ENCODE data around the gene SLCO4C1. TPM values are rescaled to one million over a fixed set of nuclear protein-coding genes. Genes with fewer than 3 reads are reported as not detected.

Gene SLCO4C1
- total RNA-seq, 1 donor: 2.5 TPM

- no peaks in the 10 kb centered on the region for H3K36me3 ChIP-seq (ENCODE audit: insufficient read depth, low read length)
- no peaks in the 10 kb centered on the region for H3K9me3 ChIP-seq (ENCODE audit: low read depth, low read length)
- H3K4me1 ChIP-seq (ENCODE audit: insufficient read depth, low read length): no peaks in the 10 kb centered on the region
- no peak overlapping the region for H2AFZ ChIP-seq (ENCODE audit: low read length)
- H3K27me3 ChIP-seq (ENCODE audit: insufficient read depth, low read length): no peaks in the 10 kb centered on the region
- TF ChIP-seq CTCF (IDR thresholded peaks at IDR 0.05; ENCODE audit: extremely low read depth, low read depth, low read length): no peak
- H3K4me3 ChIP-seq (ENCODE audit: insufficient read depth, low read length): no peak overlapping the region
- no peaks in the 10 kb centered on the region for H4K20me1 ChIP-seq (ENCODE audit: insufficient read depth, low read length)
- H3K79me2 ChIP-seq (ENCODE audit: insufficient read depth, low read length): no peaks in the 10 kb centered on the region
- H3K4me2 ChIP-seq (ENCODE audit: insufficient read depth, low read length): no peak overlapping the region
- no peak for DNase-seq (ENCODE audit: insufficient read length, low spot score, missing footprints)
- no peak overlapping the region for H3K27ac ChIP-seq (ENCODE audit: low read depth, low read length)
These were observed 11.1 kb upstream of the SLCO4C1 start for GRCh38 chr5:102307232-102307631.

GRCh38 chr5:102306121-102306520 lies 10.0 kb upstream of the SLCO4C1 start:
- Histone ChIP-seq H2AFZ (ENCODE audit: low read length) (no peak overlapping the region), H3K36me3 (ENCODE audit: insufficient read depth, low read length) (no peaks in the 10 kb centered on the region), H3K9me3 (ENCODE audit: low read depth, low read length) (no peaks in the 10 kb centered on the region), H3K27ac (ENCODE audit: low read depth, low read length) (no peak overlapping the region), H4K20me1 (ENCODE audit: insufficient read depth, low read length) (no peaks in the 10 kb centered on the region), H3K79me2 (ENCODE audit: insufficient read depth, low read length) (no peaks in the 10 kb centered on the region), H3K27me3 (ENCODE audit: insufficient read depth, low read length) (no peaks in the 10 kb centered on the region), H3K4me3 (ENCODE audit: insufficient read depth, low read length) (no peak overlapping the region), H3K4me1 (ENCODE audit: insufficient read depth, low read length) (no peaks in the 10 kb centered on the region), H3K4me2 (ENCODE audit: insufficient read depth, low read length) (no peak overlapping the region)
- DNase-seq (ENCODE audit: insufficient read length, low spot score, missing footprints): no peak
- TF ChIP-seq CTCF (IDR thresholded peaks at IDR 0.05; ENCODE audit: extremely low read depth, low read depth, low read length): no peak

GRCh38 chr5:102295534-102296177 lies 428 bp downstream of the SLCO4C1 start:
- H3K4me2 ChIP-seq (ENCODE audit: insufficient read depth, low read length): peak overlapping the region; percentile 68
- H2AFZ ChIP-seq (ENCODE audit: low read length): peak overlapping the region; percentile 74
- H3K4me1 ChIP-seq (ENCODE audit: insufficient read depth, low read length): no peaks in the 10 kb centered on the region
- no peaks in the 10 kb centered on the region for H4K20me1 ChIP-seq (ENCODE audit: insufficient read depth, low read length)
- no peaks in the 10 kb centered on the region for H3K27me3 ChIP-seq (ENCODE audit: insufficient read depth, low read length)
- peak; percentile 19 for DNase-seq (ENCODE audit: insufficient read length, low spot score, missing footprints)
- H3K27ac ChIP-seq (ENCODE audit: low read depth, low read length): no peak overlapping the region
- H3K79me2 ChIP-seq (ENCODE audit: insufficient read depth, low read length): no peaks in the 10 kb centered on the region
- no peak for TF ChIP-seq CTCF (IDR thresholded peaks at IDR 0.05; ENCODE audit: extremely low read depth, low read depth, low read length)
- peak overlapping the region; percentile 58 for H3K4me3 ChIP-seq (ENCODE audit: insufficient read depth, low read length)
- H3K9me3 ChIP-seq (ENCODE audit: low read depth, low read length): no peaks in the 10 kb centered on the region
- no peaks in the 10 kb centered on the region for H3K36me3 ChIP-seq (ENCODE audit: insufficient read depth, low read length)

- Histone ChIP-seq H3K9me3 (ENCODE audit: low read depth, low read length) (no peaks in the 10 kb centered on the region), H3K27me3 (ENCODE audit: insufficient read depth, low read length) (no peaks in the 10 kb centered on the region), H3K4me1 (ENCODE audit: insufficient read depth, low read length) (no peaks in the 10 kb centered on the region), H3K36me3 (ENCODE audit: insufficient read depth, low read length) (no peaks in the 10 kb centered on the region), H3K79me2 (ENCODE audit: insufficient read depth, low read length) (no peaks in the 10 kb centered on the region), H3K27ac (ENCODE audit: low read depth, low read length) (no peak overlapping the region), H4K20me1 (ENCODE audit: insufficient read depth, low read length) (no peaks in the 10 kb centered on the region), H3K4me2 (ENCODE audit: insufficient read depth, low read length) (no peak overlapping the region), H3K4me3 (ENCODE audit: insufficient read depth, low read length) (no peak overlapping the region), H2AFZ (ENCODE audit: low read length) (no peak overlapping the region)
- TF ChIP-seq CTCF (IDR thresholded peaks at IDR 0.05; ENCODE audit: extremely low read depth, low read depth, low read length): no peak
- peak; percentile 34 for DNase-seq (ENCODE audit: insufficient read length, low spot score, missing footprints)
These were observed 1.1 kb downstream of the SLCO4C1 start for GRCh38 chr5:102294886-102295395.
